K562 (cell line): Measurements from ENCODE around the gene PLEKHA8. TPM values are rescaled to one million over a fixed set of nuclear protein-coding genes. Genes with fewer than 3 reads are reported as not detected.

Experiments
- CEBPB ChIP-seq: fragments of 450-650 bp; IDR thresholded peaks from 2 replicates; pipeline ENCODE4 v1.6.1; 2016; ENCODE audit warnings: missing genetic modification characterization, missing compliant biosample characterization
- GABPA ChIP-seq: fragments of 200-800 bp; sonication (Bioruptor generic); conservative IDR thresholded peaks from 2 replicates; pipeline ENCODE4 v1.6.1; 2016; ENCODE audit warnings: low read depth, missing genetic modification characterization, missing compliant biosample characterization
- HES1 ChIP-seq: fragments of 450-650 bp; IDR thresholded peaks from 2 replicates; pipeline ENCODE4 v1.6.1; 2016; ENCODE audit warnings: low read depth, mild to moderate bottlenecking, moderate library complexity
- HMG20A ChIP-seq: fragments of 450-650 bp; formaldehyde crosslinking; conservative IDR thresholded peaks from 2 replicates; pipeline ENCODE4 v1.4.0; 2020; ENCODE audit warnings: mild to moderate bottlenecking, mixed read lengths
- JUNB ChIP-seq: fragments of 450-650 bp; formaldehyde crosslinking; conservative IDR thresholded peaks from 2 replicates; pipeline ENCODE4 v1.4.0; 2020; ENCODE audit warnings: mild to moderate bottlenecking
- NBN ChIP-seq: fragments of 450-650 bp; IDR thresholded peaks from 2 replicates; pipeline ENCODE4 v1.6.1; 2016; ENCODE audit warnings: low read depth, mild to moderate bottlenecking
- POLR2AphosphoS5 ChIP-seq: IDR thresholded peaks from 2 replicates; pipeline ENCODE4 v1.6.1; 2011; ENCODE audit warnings: mild to moderate bottlenecking, low read depth, low read length, moderate library complexity; ENCODE audit not compliant: control insufficient read depth, insufficient read depth
- SMAD3 ChIP-seq: fragments of 450-650 bp; formaldehyde crosslinking; conservative IDR thresholded peaks from 2 replicates; pipeline ENCODE4 v1.4.0; 2020; ENCODE audit warnings: mild to moderate bottlenecking
- SPI1 ChIP-seq: IDR thresholded peaks from 2 replicates; pipeline ENCODE4 v1.6.1; 2011; ENCODE audit warnings: low read depth, low read length, control low read depth, borderline replicate concordance
- ZKSCAN3 ChIP-seq: fragments of 250-450 bp; sonication (Bioruptor Pico); IDR thresholded peaks from 2 replicates; pipeline ENCODE4 v1.4.0; 2020
- ZNF609 ChIP-seq: sonication (generic); formaldehyde crosslinking; IDR thresholded peaks from 2 replicates; pipeline ENCODE4 v1.8.1; 2023; ENCODE audit warnings: missing genetic modification reagents, mild to moderate bottlenecking, borderline replicate concordance
- polyA plus RNA-seq, 8 experiments: library from polyadenylated mRNA; depleted of rRNA in 4 of 8; stranded (reverse) in 5 of 8; unstranded in 3 of 8; fragments of >200 nt; fragmentation: Nextera tagmentation in 2 of 8; fragmentation: Illumina TruSeq in 1 of 8; extraction: Ambion mirVana in 2 of 8; extraction: Trizol in 1 of 8; gene quantifications; 2 replicates each; pipeline versions ENCODE4 v1.2.1 to v1.2.3, GENCODE V29; 2011 to 2014; ENCODE audit warnings: inconsistent platforms in 1 of 8, missing spikeins in 1 of 8
- total RNA-seq, 7 experiments: library from RNA; depleted of rRNA in 6 of 7; stranded (reverse); fragments of >200 nt in 6 of 7; fragmentation: Illumina TruSeq in 2 of 7; extraction: Trizol in 2 of 7; gene quantifications; 2 replicates each; pipeline versions ENCODE4 v1.2.1 to v1.2.3, GENCODE V29; 2011 to 2021; ENCODE audit warnings: low replicate concordance in 1 of 7

The PLEKHA8 gene
- total and polyA plus RNA-seq, 9 of the 15 experiments (the other 6 are each of a cell fraction or from before 2014, with no cell fraction given), result 3.2 to 16.3 (median 11.8) TPM

GRCh38 chr7:29989257-29989995 lies 38.8 kb upstream of the PLEKHA8 start, which contains the start of gene SCRN1 (continued):
- TF ChIP-seq CEBPB (tag), result no peak
- no peak for TF ChIP-seq SPI1
- no peak for TF ChIP-seq HMG20A (CRISPR knock-in tag)
- TF ChIP-seq GABPA (tag), result no peak
- TF ChIP-seq NBN, result no peak
- no peak for TF ChIP-seq SMAD3 (CRISPR knock-in tag)
- TF ChIP-seq ZKSCAN3 (CRISPR knock-in tag), result no peak
- no peak for TF ChIP-seq ZNF609 (CRISPR knock-in tag)
- TF ChIP-seq HES1, result no peak
- TF ChIP-seq JUNB, result no peak
- no peak for TF ChIP-seq POLR2AphosphoS5
